SK-N-SH treated with all-trans-retinoic acid at 6 μM for 48 hours (cell line): ENCODE results near the gene NDUFV3.

ENCODE experiments used
- ATAC-seq: fragments of 200-7000 bp; cut with Tn5 transposase; 3 replicates; pipeline ENCODE4 v1.9.1; 2020; ENCODE audit warnings: mild to moderate bottlenecking, moderate library complexity
- ARNTL ChIP-seq: fragments of 450-650 bp; formaldehyde crosslinking; IDR thresholded peaks from 2 replicates; pipeline ENCODE4 v1.5.0; 2020; ENCODE audit warnings: low read depth, mild to moderate bottlenecking, moderate library complexity, borderline replicate concordance
- BACH2 ChIP-seq: fragments of 250-450 bp; sonication (Bioruptor Pico); IDR thresholded peaks from 2 replicates; pipeline ENCODE4 v1.9.0; 2021; ENCODE audit warnings: mild to moderate bottlenecking, borderline replicate concordance
- CREB5 ChIP-seq: fragments of 250-450 bp; sonication (Bioruptor Pico); IDR thresholded peaks from 2 replicates; pipeline ENCODE4 v1.5.1; 2020; ENCODE audit warnings: low read depth, mild to moderate bottlenecking, moderate library complexity
- CSDC2 ChIP-seq: fragments of 250-450 bp; sonication (Bioruptor Pico); IDR thresholded peaks from 2 replicates; pipeline ENCODE4 v1.5.0; 2020; ENCODE audit warnings: mild to moderate bottlenecking, moderate library complexity
- CSRNP3 ChIP-seq: fragments of 250-450 bp; sonication (Bioruptor Pico); IDR thresholded peaks from 2 replicates; pipeline ENCODE4 v1.5.1; 2021; ENCODE audit warnings: mild to moderate bottlenecking, moderate library complexity
- ESRRG ChIP-seq: fragments of 250-450 bp; sonication (Bioruptor Pico); IDR thresholded peaks from 2 replicates; pipeline ENCODE4 v1.6.1; 2021; ENCODE audit warnings: mild to moderate bottlenecking
- GLIS3 ChIP-seq: fragments of 250-450 bp; sonication (Bioruptor Pico); IDR thresholded peaks from 2 replicates; pipeline ENCODE4 v1.5.0; 2020; ENCODE audit warnings: mild to moderate bottlenecking, moderate library complexity
- ISL1 ChIP-seq: fragments of 250-450 bp; sonication (Bioruptor Pico); IDR thresholded peaks from 2 replicates; pipeline ENCODE4 v2.1.2; 2022; ENCODE audit warnings: mild to moderate bottlenecking, moderate library complexity
- OSR1 ChIP-seq: fragments of 250-450 bp; sonication (Bioruptor Pico); IDR thresholded peaks from 2 replicates; pipeline ENCODE4 v1.8.0; 2022; ENCODE audit warnings: moderate library complexity, mild to moderate bottlenecking, inconsistent platforms
- PATZ1 ChIP-seq: fragments of 250-450 bp; sonication (Bioruptor Pico); IDR thresholded peaks from 2 replicates; pipeline ENCODE4 v1.8.0; 2020; ENCODE audit warnings: mild to moderate bottlenecking, moderate library complexity, borderline replicate concordance
- POU6F1 ChIP-seq: fragments of 250-450 bp; sonication (Bioruptor Pico); IDR thresholded peaks from 2 replicates; pipeline ENCODE4 v1.8.0; 2021; ENCODE audit warnings: low read depth, mild to moderate bottlenecking, moderate library complexity, borderline replicate concordance
- PPARA ChIP-seq: fragments of 250-450 bp; sonication (Bioruptor Pico); IDR thresholded peaks from 2 replicates; pipeline ENCODE4 v1.5.0; 2020; ENCODE audit warnings: mild to moderate bottlenecking, borderline replicate concordance
- RARB ChIP-seq: fragments of 250-450 bp; sonication (Bioruptor Pico); IDR thresholded peaks from 2 replicates; pipeline ENCODE4 v1.8.0; 2021; ENCODE audit warnings: mild to moderate bottlenecking, moderate library complexity
- SNAI2 ChIP-seq: fragments of 250-450 bp; sonication (Bioruptor Pico); IDR thresholded peaks from 2 replicates; pipeline ENCODE4 v1.5.0; 2020; ENCODE audit warnings: mild to moderate bottlenecking, moderate library complexity
- TCF4 ChIP-seq: fragments of 250-450 bp; sonication (Bioruptor Pico); IDR thresholded peaks from 2 replicates; pipeline ENCODE4 v1.8.0; 2021; ENCODE audit warnings: mild to moderate bottlenecking, moderate library complexity, borderline replicate concordance
- TOX ChIP-seq: fragments of 250-450 bp; sonication (Bioruptor Pico); IDR thresholded peaks from 2 replicates; pipeline ENCODE4 v1.8.0; 2021; ENCODE audit warnings: mild to moderate bottlenecking, moderate library complexity, borderline replicate concordance
- TSHZ2 ChIP-seq: fragments of 250-450 bp; sonication (Bioruptor Pico); IDR thresholded peaks from 2 replicates; pipeline ENCODE4 v1.5.0; 2020; ENCODE audit warnings: mild to moderate bottlenecking, moderate library complexity
- ZC3H10 ChIP-seq: fragments of 250-450 bp; sonication (Bioruptor Pico); IDR thresholded peaks from 2 replicates; pipeline ENCODE4 v1.5.1; 2021; ENCODE audit warnings: mild to moderate bottlenecking, moderate library complexity
- ZFP3 ChIP-seq: fragments of 250-450 bp; sonication (Bioruptor Pico); IDR thresholded peaks from 2 replicates; pipeline ENCODE4 v1.5.0; 2020; ENCODE audit warnings: mild to moderate bottlenecking, moderate library complexity
- ZFP30 ChIP-seq: fragments of 450-650 bp; formaldehyde crosslinking; IDR thresholded peaks from 2 replicates; pipeline ENCODE4 v1.5.0; 2022; ENCODE audit warnings: mild to moderate bottlenecking, moderate library complexity
- ZNF565 ChIP-seq: fragments of 450-650 bp; formaldehyde crosslinking; conservative IDR thresholded peaks from 2 replicates; pipeline ENCODE4 v1.5.0; 2020; ENCODE audit warnings: low read depth, mild to moderate bottlenecking, moderate library complexity
- ZNF70 ChIP-seq: fragments of 450-650 bp; formaldehyde crosslinking; IDR thresholded peaks from 2 replicates; pipeline ENCODE4 v1.5.0; 2020; ENCODE audit warnings: mild to moderate bottlenecking, moderate library complexity
- ZNF8 ChIP-seq: fragments of 450-650 bp; formaldehyde crosslinking; IDR thresholded peaks from 2 replicates; pipeline ENCODE4 v1.5.0; 2020; ENCODE audit warnings: mild to moderate bottlenecking, moderate library complexity

The NDUFV3 gene

GRCh38 chr21:42959728-42960127 is 66.6 kb downstream of the NDUFV3 start:
- TF ChIP-seq CREB5 (CRISPR knock-in tag) (no peak), ZNF8 (CRISPR knock-in tag) (no peak), GLIS3 (CRISPR knock-in tag) (no peak), ESRRG (no peak), PATZ1 (no peak), ZC3H10 (CRISPR knock-in tag) (no peak), SNAI2 (CRISPR knock-in tag) (no peak), ISL1 (CRISPR knock-in tag) (no peak), BACH2 (CRISPR knock-in tag) (no peak), TOX (CRISPR knock-in tag) (no peak), RARB (no peak), ZNF565 (CRISPR knock-in tag) (no peak), TSHZ2 (no peak), POU6F1 (CRISPR knock-in tag) (no peak), CSDC2 (CRISPR knock-in tag) (no peak), PPARA (CRISPR knock-in tag) (no peak), TCF4 (no peak)
- no peak for ATAC-seq

- TF ChIP-seq SNAI2 (CRISPR knock-in tag) = no peak
- no peak for TF ChIP-seq TCF4
- no peak for TF ChIP-seq PPARA (CRISPR knock-in tag)
- no peak for TF ChIP-seq TSHZ2
- TF ChIP-seq ZNF70 = no peak
- TF ChIP-seq ESRRG = no peak
- TF ChIP-seq RARB = no peak
- TF ChIP-seq CREB5 (CRISPR knock-in tag) = no peak
- TF ChIP-seq ZC3H10 (CRISPR knock-in tag) = no peak
- no peak for TF ChIP-seq CSRNP3
- TF ChIP-seq GLIS3 (CRISPR knock-in tag) = no peak
- no peak for TF ChIP-seq ZFP30 (CRISPR knock-in tag)
- no peak for TF ChIP-seq ZNF8 (CRISPR knock-in tag)
- TF ChIP-seq BACH2 (CRISPR knock-in tag) = no peak
- no peak for TF ChIP-seq OSR1 (CRISPR knock-in tag)
- TF ChIP-seq ZFP3 (CRISPR knock-in tag) = no peak
- TF ChIP-seq ARNTL (CRISPR knock-in tag) = no peak
- no peak for TF ChIP-seq TOX (CRISPR knock-in tag)
- no peak for TF ChIP-seq PATZ1
- TF ChIP-seq ZNF565 (CRISPR knock-in tag) = no peak
- ATAC-seq = no peak
Observed at GRCh38 chr21:42962380-42963007, 69.4 kb downstream of the NDUFV3 start.
